Suppressor macrophage (primary cell): ENCODE results near the gene ZNF625.
A peak's percentile ranks its signal among the peaks of the same experiment; 100 is the strongest.

Experiments
- DNase-seq, 4 experiments: peaks; one replicate each; pipeline ENCODE4 v3.0.0-alpha.2; 2020 to 2022
- total RNA-seq, 17 experiments: gene quantifications; one replicate each; lab custom pipeline; 2026; ENCODE audit warnings: mixed read lengths in 6 of 17, inconsistent platforms in 3 of 17; lab: John Stamatoyannopoulos, UW

The ZNF625 gene
- total RNA-seq, result 0 to 0.44 (median 0.15) reads per million in 17 experiments

DNA sequence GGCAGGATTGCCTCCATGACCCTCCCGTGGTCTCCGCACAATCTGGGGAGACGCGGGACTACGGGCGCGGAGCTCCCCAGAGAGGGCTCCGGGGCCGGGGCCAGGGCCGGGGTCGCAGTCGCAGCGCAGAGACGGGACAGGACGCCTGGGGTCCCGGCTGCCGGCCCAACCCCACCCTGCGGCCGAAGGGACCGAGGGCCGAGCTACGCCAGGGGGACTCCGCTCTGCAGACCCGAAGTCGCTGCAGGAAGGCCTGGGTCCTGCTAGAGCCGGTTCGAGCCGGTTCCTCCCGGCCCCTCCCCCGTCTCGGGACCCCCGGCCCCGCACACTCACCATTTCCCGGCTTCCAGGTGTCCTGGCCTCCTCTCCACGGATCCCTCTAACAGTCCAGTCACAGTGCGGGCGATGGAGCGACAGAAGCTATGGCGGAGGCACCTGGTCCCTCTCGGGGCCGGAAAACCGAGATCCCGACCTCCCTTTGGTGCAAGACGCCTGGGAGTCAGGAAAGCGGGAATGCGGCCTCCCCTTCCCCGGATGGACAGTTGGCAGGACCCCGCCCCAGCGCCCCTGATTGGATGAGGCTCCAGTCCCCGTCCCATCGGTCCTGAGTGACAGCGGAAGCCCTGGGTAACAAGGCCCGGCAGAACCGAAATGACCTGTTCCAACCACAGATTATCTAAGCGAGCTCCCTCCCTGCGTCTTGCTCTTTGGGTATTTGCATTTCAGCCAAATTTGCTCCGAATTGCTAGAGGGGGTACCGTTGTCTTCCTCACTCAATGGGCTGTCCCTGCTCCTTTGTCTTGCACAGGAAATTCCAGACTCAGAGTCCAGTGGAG lies at the start of gene ZNF625:
ZNF625 (minus strand) TSS at position 512 of the 836 bp plus-strand sequence; CDS start at position 336, 176 bp downstream.
- DNase-seq, result peak; percentile 64 to 87 (median 74)

DNA sequence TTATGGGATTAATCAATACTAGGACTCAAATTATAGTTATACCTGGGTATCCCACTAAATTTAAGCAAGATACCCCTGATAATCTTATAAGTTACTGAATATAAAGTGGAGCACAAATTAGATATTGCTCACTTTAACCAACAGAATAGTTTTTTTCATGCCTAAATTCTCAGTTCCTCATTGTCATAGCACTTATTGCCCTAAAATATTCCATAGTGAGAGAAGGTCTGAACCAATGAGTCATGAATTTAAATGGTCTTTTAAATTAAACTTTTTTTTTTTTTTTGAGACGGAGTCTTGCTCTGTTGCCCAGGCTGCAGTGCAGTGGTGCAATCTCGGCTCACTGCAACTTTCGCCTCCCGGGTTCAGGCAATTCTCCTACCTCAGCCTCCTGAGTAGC lies 48.8 kb upstream of the ZNF625 start:
- DNase-seq, result no peak

DNA sequence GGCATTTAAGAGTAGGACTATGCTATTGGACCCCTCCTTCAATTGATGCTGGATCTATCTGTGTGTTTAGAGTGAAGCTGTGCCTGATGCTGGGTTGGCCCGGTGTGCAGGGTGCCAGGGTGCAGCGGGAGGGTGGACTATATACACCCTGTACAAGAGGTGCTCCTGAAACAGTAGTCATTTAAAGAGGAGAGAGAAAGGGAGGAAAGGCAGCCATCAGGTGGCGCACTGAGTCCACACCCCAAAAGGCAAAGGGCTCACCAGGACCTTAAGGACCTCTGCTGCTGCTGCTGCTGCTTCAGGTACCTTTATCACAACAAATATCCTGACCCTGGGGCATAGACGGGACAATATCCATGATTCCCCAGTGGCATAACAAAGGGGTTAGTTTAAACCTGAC lies 45.7 kb upstream of the ZNF625 start:
- DNase-seq, result peak; percentile 5 to 35 (median 14)

DNA sequence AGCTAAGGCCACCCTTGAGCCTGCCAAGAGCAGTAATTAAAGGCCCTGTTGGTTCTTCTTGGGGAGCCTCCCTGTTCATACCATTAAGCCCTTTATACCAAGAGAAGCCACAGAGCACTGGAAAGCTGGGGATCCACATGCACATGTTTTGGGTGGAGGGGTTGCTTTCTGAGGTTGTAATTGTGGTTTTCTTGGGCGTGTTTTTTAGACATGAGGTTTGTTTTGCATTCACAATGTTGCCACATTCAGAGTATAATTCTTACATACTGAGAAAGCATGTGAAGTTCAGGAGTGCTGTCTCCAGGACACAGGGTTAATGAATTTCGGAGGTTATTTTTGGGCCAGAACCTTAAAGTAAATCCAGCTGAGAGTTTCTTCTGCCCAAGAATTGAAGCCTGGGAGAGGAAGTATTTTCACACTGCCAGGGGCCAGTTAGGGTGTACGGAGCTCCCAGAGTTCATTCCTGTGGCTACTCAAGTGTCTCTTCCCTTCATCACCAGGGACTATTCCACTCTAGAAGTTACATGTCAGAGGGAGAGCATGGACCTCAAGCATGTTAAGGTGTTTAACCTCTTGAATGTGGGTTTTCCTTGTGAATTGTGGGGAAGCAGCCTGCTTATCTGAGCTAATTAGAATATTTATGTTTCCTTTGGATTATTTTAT lies 43.4 kb upstream of the ZNF625 start:
- no peak for DNase-seq

DNA sequence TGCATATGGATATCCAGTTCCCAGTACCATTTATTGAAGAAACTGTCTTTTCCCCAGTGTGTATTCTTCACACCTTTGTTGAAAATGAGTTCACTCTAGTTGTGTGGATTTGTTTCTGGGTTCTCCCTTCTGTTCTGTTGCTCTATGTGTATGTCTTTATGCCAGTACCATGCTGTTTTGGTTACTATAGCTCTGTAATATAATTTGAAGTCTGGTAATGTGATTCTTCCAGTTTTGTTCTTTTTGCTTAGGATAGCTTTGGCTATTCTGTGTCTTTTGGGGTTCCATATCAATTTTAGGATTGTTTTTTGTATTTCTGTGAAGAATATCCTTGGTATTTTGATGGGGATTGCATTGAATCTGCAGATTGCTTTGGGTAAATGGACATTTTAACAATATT lies 41.6 kb upstream of the ZNF625 start:
- no peak for DNase-seq

DNA sequence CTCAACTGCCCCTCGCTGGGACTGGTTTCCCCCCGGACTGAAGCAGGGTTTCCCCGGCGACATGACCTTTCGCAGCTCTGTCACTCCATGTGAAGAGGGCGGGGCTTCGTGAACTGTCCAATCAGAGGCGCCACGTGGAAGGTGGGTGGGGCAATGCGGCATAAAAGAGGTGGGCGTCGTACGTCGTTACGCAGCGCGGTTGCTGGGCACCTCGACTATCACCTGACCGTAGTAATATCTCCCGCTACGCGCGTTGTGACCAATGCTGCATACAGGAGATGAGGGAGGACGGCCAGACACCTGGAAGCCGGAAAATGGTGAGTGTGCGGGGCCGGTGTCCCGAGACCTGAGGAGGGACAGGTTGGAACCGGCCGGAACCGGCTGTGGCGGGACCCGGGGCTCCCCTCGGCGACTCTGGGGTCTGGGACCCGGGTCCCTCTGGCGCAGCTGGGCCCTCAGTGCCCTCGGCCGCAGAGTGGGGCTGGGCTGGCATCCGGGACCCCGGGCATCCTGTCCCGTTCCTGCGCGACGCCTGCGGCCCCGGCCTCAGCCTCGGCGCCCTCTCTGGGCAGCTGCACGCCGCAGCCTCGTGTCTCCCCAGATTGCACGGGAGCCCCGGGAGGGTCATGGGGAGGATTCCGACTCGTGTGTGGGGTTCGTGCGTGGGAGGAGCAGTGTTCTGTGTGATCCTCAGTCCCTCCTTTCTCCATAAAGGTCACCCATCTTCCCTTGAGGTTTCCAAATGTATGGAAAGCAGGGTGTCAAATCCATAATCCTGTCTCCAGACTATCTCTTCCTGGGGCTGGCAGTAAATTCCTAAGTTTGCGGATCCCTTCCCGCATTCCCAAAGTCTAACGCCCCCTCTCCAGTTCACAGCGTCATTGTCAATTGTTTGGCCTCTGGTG lies 38.5 kb upstream of the ZNF625 start:
- peak in 1 of 4 experiments; percentile 11 for DNase-seq

DNA sequence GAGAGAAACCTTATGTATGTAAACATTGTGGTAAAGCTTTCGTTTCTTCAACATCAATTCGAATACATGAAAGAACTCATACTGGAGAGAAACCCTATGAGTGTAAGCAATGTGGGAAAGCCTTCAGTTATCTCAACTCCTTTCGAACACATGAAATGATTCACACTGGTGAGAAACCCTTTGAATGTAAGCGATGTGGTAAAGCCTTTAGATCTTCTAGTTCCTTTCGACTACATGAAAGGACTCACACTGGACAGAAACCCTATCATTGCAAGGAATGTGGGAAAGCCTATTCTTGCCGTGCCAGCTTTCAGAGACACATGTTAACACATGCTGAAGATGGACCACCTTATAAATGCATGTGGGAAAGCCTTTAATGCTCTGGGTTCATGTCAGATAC lies 31.1 kb upstream of the ZNF625 start:
- peak in 1 of 4 experiments; percentile 10 for DNase-seq

DNA sequence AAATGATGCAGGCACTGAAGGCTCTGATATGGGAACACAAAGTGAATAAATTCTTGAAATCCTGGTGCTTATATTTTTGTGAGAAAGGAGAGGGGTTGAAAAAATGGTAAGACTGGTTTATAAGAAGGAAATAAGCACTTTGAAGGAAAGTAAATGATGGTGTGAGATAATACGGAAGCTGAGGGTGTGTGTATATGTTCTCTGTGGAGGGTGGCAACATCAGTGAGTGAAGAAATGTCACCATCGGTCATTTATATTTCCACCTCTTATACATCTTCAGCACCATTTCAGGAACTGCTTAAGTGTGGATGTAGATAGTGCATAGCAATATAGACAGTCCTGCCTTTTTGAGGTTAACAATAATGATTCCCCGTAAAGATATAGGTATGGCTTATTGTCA lies 23.8 kb upstream of the ZNF625 start:
- no peak for DNase-seq

DNA sequence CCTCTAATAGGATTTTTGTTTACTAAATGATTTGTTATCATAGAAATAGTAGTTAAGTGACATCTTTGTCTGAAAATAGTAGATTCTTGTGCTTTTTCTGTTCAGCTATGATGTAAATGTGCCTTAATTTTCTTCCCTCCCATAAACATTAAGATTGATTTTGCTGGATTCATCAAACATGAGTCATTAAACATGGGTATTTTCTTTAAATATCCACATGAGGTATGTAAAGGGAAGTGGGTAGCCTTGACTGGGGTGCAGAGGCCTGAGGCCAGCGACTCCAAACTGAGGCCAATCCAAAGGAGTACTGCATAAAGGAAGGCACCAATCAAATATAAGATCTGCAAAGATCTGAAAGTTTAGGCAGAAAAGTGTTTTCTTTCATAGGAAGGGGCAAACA lies 10.1 kb upstream of the ZNF625 start:
- peak; percentile 21 to 52 (median 30) for DNase-seq

DNA sequence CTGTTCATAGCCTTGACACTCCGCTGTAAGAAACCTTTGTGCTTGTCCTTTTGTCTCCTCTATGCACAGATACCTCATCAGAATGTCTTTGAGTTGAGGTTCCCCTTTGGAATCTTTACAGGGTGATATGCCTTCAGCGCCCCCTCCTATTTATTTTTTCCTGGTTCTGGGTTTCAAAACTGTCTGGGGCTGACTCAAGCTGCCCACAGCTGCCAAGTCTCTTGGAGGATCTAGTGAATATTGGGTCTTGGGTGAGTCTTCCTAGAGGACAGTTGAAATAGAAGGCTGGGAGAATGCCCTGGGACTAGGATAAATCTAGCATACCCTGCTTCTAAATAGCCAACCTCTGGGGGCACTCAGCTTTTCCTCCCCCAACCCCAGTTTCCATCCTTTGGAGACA lies 7.3 kb upstream of the ZNF625 start:
- peak; percentile 38 to 62 (median 48) for DNase-seq

DNA sequence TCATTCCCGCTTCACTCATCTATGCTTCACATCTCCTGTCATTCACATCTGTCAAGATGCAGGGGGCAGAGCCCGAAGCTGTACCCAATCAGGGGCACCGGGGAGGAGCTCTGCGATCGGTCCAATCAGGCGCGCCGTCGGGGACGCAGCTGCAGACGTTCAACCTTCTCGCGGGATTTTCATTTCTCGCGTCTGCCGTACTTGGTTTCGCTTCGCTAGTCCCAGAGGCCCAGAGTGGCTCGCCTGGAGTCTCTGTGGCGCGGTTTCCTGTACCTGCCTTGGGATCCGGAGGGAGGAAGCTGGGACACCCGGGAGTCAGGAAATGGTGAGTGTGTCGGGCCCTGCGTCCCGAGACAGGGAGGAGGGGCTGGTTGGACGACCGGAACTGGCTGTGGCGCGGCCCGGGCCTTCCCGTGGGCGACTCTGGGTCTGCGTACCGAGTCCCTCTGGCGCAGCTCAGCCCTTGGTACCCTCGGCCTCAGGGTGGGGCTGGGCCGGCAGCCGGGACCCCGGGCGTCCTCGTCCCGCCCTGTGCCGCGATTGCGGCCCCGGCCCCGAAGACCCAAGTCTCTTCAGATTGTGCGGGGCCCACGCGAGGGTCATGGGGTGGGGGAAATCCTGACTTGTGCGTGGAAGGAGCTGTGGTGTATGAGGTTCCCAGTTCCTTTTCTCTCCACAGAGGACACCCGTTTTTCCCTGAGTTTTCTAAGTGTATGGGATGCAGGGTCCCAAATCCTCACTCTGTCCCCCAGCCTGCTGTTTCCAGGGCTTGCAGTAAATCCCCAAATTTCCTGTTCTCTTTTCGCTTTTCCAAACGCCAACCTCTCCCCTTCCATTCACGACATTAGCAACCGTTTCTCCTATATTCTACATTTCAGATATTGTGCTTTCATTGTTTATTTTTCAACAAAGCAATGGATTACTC lies 6.6 kb upstream of the ZNF625 start, which contains the start of gene ZNF136:
ZNF136 (plus strand) TSS at position 215 of the 925 bp plus-strand sequence; CDS start at position 323, 108 bp downstream.
- DNase-seq, result peak; percentile 96 to 98 (median 97)

DNA sequence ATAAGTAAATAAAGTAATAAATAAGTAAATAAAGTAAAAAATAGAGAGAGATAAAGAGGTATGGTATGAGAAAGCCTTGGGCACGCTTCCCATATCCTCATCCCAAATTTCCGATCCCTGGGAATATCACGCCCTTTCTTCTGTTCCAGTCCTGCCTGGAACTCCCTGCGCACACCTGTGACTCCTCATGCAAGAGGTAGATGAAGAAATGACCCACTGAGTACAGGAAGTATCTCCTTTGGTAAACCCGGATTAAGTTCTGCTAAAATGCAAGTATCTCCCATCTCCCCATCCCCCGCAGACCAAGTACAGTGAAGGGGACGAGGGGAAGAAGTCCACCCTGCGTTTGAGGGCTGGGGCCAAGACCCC lies 6.0 kb upstream of the ZNF625 start:
- DNase-seq, result no peak

DNA sequence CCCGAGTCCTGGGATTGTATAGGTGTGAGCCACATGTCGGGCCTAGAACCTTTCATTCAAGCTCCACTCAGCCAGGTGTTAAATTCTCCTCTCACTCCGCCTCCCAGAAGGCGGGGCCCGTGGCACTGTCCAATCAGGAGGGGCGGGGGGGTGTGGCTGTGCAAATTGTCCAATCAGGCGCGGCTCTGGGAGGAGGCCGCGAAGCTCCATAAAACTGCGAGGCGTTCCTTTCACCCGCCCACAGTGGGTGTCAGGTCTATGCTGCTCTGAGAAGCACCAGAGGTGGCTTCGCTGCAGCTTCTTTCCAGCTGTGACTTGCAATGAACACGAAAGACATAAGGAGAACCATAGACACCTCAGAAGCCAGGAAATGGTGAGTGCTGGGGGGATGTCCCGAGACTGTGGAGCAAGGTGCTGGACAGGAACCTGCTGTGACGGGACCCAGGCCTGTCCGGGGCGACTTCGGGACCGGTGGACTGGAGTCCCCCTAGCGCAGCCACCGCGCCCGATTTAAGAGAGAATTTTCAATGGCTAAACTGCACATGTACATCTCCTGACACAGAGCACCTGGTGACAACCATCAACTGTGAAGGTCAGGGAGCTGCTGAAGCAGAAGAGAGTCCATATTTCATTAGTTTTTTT lies 3.4 kb upstream of the ZNF625 start:
- DNase-seq, result no peak

DNA sequence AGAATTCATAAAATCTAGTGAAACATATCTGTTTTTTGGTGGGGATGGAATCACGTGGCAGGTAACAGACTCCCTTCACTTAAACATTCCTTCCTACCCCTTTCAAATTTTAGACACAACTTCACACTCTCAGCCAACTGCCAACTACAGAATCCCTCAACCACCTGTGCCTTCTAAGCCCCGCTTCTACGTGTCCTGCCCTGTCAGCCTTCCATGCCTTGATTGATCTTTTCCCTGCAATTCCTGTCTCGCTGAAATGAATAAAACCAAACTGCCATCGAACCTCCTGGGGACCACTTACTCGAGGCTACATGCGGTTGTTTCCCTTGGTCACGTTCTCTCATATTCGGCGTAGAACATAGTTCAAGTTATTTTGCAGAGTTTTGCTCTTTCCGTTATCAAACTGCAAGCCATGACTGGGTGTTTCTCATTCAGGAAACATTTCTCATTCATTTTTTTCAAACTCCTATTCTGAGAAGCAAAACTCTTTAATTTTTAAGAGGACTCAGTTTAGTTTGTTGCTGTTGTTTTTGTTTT lies 1.1 kb downstream of the ZNF625 start:
- no peak for DNase-seq

DNA sequence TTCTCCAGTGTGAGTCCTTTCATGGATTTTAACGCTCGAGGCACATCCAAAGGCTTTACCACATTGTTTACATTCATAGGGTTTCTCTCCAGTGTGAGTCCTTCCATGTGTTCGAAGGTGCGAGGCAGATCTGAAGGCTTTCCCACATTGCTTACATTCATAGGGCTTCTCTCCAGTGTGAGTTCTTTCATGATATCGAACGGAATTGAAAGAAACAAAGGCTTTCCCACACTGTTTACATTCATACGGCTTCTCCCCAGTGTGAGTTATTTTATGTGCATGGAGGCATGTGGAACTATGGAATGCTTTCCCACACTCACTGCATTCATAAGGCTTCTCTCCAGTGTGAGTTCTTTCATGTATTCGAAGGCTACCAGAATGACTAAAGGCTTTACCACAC lies 11.2 kb downstream of the ZNF625 start:
- DNase-seq, result no peak

DNA sequence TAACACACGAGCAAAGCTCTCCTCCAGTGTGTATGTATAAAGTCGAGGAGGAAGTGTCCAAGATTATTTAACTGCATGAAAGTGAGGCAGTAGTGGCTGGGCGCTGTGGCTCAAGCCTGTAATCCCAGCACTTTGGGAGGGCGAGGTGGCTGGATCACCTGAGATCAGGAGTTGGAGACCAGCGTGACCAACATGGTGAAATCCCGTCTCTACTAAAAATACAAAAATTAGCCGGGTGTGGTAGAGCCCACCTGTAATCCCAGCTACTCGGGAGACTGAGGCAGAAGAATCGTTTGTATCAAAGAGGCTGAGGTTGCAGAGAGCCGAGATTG lies 15.2 kb downstream of the ZNF625 start:
- no peak for DNase-seq

DNA sequence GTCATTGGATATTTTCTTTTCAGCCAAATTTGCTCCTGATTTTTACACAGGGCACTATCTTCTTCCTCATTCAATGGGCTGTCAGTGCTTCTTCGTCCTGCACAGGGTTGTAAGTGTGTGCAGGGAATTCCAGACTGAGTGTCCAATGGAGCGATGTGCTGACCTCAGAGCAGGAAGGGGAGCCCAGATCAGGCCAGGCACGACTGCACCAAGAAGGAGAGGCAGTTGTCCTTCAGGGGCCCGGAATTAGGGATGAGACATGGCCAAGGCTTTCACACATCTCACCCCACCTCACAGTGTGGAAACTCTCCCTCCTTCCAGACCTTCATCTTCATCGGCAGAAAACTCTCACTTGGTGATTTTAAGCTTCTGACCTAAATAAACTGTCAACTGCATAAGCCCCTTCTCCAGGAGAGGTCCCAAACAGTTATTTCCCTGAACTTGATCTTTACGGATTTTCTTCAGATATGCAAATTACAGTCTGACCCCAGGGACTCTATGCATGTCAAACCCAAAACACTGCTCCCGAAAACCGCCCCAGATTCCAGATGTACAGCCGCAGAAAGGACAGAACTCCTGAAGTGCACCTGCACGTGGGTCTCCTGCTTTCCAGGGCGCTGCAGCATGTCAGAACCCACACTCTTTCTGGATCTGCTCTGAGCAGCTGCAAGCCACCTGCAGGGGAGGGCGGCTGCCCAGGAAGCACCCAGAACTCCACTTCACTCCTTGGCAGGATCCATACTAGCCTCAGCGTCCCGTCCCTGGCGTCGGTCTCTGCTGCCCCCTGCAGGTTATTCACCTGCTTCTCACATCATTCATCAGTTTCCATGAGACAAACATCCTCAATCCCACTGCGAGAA lies 15.8 kb downstream of the ZNF625 start:
- peak; percentile 91 to 95 (median 94) for DNase-seq

DNA sequence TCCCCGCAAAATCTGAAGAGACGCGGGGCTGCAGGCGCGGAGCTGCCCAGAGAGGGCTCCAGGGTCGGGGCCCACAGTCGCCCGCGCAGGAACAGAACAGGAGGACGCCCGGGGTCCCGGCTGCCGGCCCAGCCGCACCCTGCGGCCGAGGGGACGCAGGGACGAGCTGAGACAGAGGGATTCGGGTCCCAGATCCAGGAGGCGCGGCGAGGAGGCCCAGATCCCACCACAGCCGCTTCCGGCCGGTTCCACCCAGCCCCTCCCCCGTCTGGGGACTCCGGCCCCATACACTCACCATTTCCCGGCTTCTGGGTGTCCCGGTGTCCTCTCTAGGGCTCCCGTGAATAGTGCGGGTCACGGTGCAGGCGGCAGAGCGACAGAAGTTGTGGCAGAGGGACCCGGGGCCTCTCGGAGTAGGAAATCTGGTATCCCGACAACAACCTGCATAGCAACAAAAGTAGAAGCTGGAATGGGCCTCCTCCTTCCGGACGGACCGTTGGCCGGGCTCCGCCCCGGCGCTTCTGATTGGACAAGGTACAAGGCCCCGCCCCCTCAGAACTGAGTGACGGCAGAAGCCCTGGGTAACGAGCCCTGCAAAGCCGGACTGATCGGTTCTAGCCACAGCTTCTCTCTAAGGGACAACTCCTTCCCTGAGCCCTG lies 16.5 kb downstream of the ZNF625 start, which contains the start of gene ZNF20:
ZNF20 (minus strand) TSS at position 466 of the 660 bp plus-strand sequence; CDS start at position 298, 168 bp downstream.
- DNase-seq, result peak; percentile 97 to 98 (median 98)

DNA sequence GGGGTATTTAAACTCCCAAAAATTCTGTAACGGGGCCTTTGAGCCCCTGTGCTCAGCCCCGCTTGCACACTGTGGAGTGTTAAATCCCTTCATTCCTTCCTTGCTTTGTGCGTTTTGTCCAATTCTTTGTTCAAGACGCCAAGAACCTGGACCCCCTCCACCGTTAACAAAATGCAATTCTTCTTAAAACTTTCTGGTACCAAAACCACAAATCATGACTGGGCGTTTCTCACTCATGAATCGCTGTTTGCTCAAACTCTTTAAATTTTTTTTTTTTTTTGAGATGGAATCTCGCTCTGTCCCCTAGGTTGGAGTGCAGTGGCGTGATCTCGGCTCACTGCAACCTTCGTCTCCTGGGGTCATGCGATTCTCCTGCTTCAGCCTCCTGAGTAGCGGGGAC lies 17.3 kb downstream of the ZNF625 start:
- DNase-seq, result peak in 1 of 4 experiments; percentile 11
